ENCODE measurements around the gene GPATCH2. TPM values are rescaled to one million over a fixed set of nuclear protein-coding genes. Genes with fewer than 3 reads are reported as not detected.
"Not testable (repeated sequence)": the region's sequence is repeated elsewhere in the genome, so short reads cannot be mapped to it uniquely, and the experiment has no call there.

The GPATCH2 gene
- total RNA-seq, 2 experiments from 2014 or later = 9.2 to 9.6 TPM

- H3K36me3 ChIP-seq (ENCODE audit: insufficient read depth, low read length) = no peaks in the 10 kb centered on the region
- CTCF ChIA-PET = no interaction called here
- H3K4me3 ChIP-seq (ENCODE audit: low read length) = no peak overlapping the region
- H3K4me1 Mint-ChIP-seq (ENCODE audit: low read depth) = no peaks in the 10 kb centered on the region
- H3K36me3 Mint-ChIP-seq (ENCODE audit: low read depth) = no peaks in the 10 kb centered on the region
- no peak overlapping the region for H3K4me3 Mint-ChIP-seq
- H3K9me3 ChIP-seq (ENCODE audit: control insufficient read depth in 1 of 2, insufficient read depth in 1 of 2, low read length in 2 of 2) = no peaks in the 10 kb centered on the region
- POLR2A ChIA-PET = no interaction called here
- intact Hi-C loops (cut with DNase I, micrococcal nuclease) = no loop called here
- ATAC-seq (ENCODE audit: poor library complexity) (no peak), DNase-seq (no peak)
- no peaks in the 10 kb centered on the region for H3K27me3 ChIP-seq (ENCODE audit: control insufficient read depth in 1 of 2, insufficient read depth in 2 of 2, low read length in 2 of 2)
- H3K4me1 ChIP-seq (ENCODE audit: insufficient read depth, low read length) = no peaks in the 10 kb centered on the region
- no peak for TF ChIP-seq CTCF (IDR thresholded peaks at IDR 0.05)
- H3K9me3 Mint-ChIP-seq = peaks cover 2% of the 10 kb centered on the region
- no peak overlapping the region for H3K27ac ChIP-seq (ENCODE audit: low read depth in 1 of 2, low read length in 2 of 2)
- no peak overlapping the region for H3K27ac Mint-ChIP-seq
- no peaks in the 10 kb centered on the region for H3K27me3 Mint-ChIP-seq
These were observed 105.0 kb downstream of the GPATCH2 start for GRCh38 chr1:217525773-217526490.

- TF ChIP-seq CTCF (IDR thresholded peaks at IDR 0.05) = no peak
- no peaks in the 10 kb centered on the region for H3K27me3 ChIP-seq (ENCODE audit: control insufficient read depth in 1 of 2, insufficient read depth in 2 of 2, low read length in 2 of 2)
- no peaks in the 10 kb centered on the region for H3K9me3 ChIP-seq (ENCODE audit: control insufficient read depth in 1 of 2, insufficient read depth in 1 of 2, low read length in 2 of 2)
- no peak for ATAC-seq (ENCODE audit: poor library complexity)
- no peaks in the 10 kb centered on the region for H3K27me3 Mint-ChIP-seq
- POLR2A ChIA-PET = no interaction called here
- no peak overlapping the region for H3K27ac ChIP-seq (ENCODE audit: low read depth in 1 of 2, low read length in 2 of 2)
- intact Hi-C loops (cut with DNase I, micrococcal nuclease) = no loop called here
- no peaks in the 10 kb centered on the region for H3K36me3 ChIP-seq (ENCODE audit: insufficient read depth, low read length)
- H3K4me1 Mint-ChIP-seq (ENCODE audit: low read depth) = no peaks in the 10 kb centered on the region
- CTCF ChIA-PET = no interaction called here
- no peak overlapping the region for H3K4me3 ChIP-seq (ENCODE audit: low read length)
- H3K4me1 ChIP-seq (ENCODE audit: insufficient read depth, low read length) = no peaks in the 10 kb centered on the region
- H3K4me3 Mint-ChIP-seq = no peak overlapping the region
- H3K9me3 Mint-ChIP-seq = peaks cover 2% of the 10 kb centered on the region
- no peak for DNase-seq
- H3K36me3 Mint-ChIP-seq (ENCODE audit: low read depth) = no peaks in the 10 kb centered on the region
- no peak overlapping the region for H3K27ac Mint-ChIP-seq
These were observed 105.9 kb downstream of the GPATCH2 start for GRCh38 chr1:217524787-217525520.

GRCh38 chr1:217523921-217524320 lies 107.0 kb downstream of the GPATCH2 start:
- H3K27me3 Mint-ChIP-seq; H3K4me1 ChIP-seq (ENCODE audit: insufficient read depth, low read length); H3K9me3 ChIP-seq (ENCODE audit: control insufficient read depth in 1 of 2, insufficient read depth in 1 of 2, low read length in 2 of 2); H3K36me3 ChIP-seq (ENCODE audit: insufficient read depth, low read length); H3K27me3 ChIP-seq (ENCODE audit: control insufficient read depth in 1 of 2, insufficient read depth in 2 of 2, low read length in 2 of 2); DNase-seq; H3K27ac ChIP-seq (ENCODE audit: low read depth in 1 of 2, low read length in 2 of 2); ATAC-seq (ENCODE audit: poor library complexity); H3K36me3 Mint-ChIP-seq (ENCODE audit: low read depth); intact Hi-C loops (cut with DNase I, micrococcal nuclease); H3K9me3 Mint-ChIP-seq; H3K27ac Mint-ChIP-seq; CTCF ChIA-PET; H3K4me3 Mint-ChIP-seq; H3K4me1 Mint-ChIP-seq (ENCODE audit: low read depth); H3K4me3 ChIP-seq (ENCODE audit: low read length); POLR2A ChIA-PET: not testable (repeated sequence)
